NCI-H2081 (cell line): ENCODE data around the gene PLCL1.

Experiments used
- DNase-seq, 2 experiments: peaks; one replicate each; lab custom pipeline; 2025; lab: John Stamatoyannopoulos, UW

The PLCL1 gene

GRCh38 chr2:197888321-197888720 lies 83.9 kb downstream of the PLCL1 start:
- DNase-seq, result no peak

GRCh38 chr2:197889041-197889440 lies 84.6 kb downstream of the PLCL1 start:
- DNase-seq, result no peak

GRCh38 chr2:197890168-197890567 lies 85.8 kb downstream of the PLCL1 start:
- DNase-seq, result no peak

- no peak for DNase-seq
Observed at GRCh38 chr2:197891897-197892442, 87.6 kb downstream of the PLCL1 start.

- DNase-seq, result no peak
Observed at GRCh38 chr2:197893403-197894177, 89.2 kb downstream of the PLCL1 start.

- DNase-seq, result no peak
Observed at GRCh38 chr2:197894751-197895274, 90.4 kb downstream of the PLCL1 start.

GRCh38 chr2:197897960-197898678 lies 93.7 kb downstream of the PLCL1 start:
- no peak for DNase-seq

GRCh38 chr2:197904446-197904845 lies 100.1 kb downstream of the PLCL1 start:
- DNase-seq, result no peak

- DNase-seq, result no peak
Observed at GRCh38 chr2:197908156-197908555, 103.8 kb downstream of the PLCL1 start.

GRCh38 chr2:197908990-197909776 lies 104.8 kb downstream of the PLCL1 start:
- no peak for DNase-seq

- no peak for DNase-seq
Observed at GRCh38 chr2:197911667-197912066, 107.3 kb downstream of the PLCL1 start.

GRCh38 chr2:197913084-197913483 lies 108.7 kb downstream of the PLCL1 start:
- no peak for DNase-seq

- no peak for DNase-seq
Observed at GRCh38 chr2:197914778-197915177, 110.4 kb downstream of the PLCL1 start.

- DNase-seq, result no peak
Observed at GRCh38 chr2:197915548-197916265, 111.3 kb downstream of the PLCL1 start.

GRCh38 chr2:197919487-197919886 lies 115.1 kb downstream of the PLCL1 start:
- no peak for DNase-seq

GRCh38 chr2:197920088-197920487 lies 115.7 kb downstream of the PLCL1 start:
- no peak for DNase-seq

- peak in 1 of 2 experiments; percentile 25 for DNase-seq
Observed at GRCh38 chr2:197920592-197921201, 116.3 kb downstream of the PLCL1 start.

- DNase-seq, result no peak
Observed at GRCh38 chr2:197924483-197924882, 120.1 kb downstream of the PLCL1 start.

GRCh38 chr2:197925204-197925603 lies 120.8 kb downstream of the PLCL1 start:
- no peak for DNase-seq

- no peak for DNase-seq
Observed at GRCh38 chr2:197925976-197926375, 121.6 kb downstream of the PLCL1 start.

- DNase-seq, result no peak
Observed at GRCh38 chr2:197926673-197927072, 122.3 kb downstream of the PLCL1 start.
